ENCODE measurements around the gene EPAS1. TPM values are rescaled to one million over a fixed set of nuclear protein-coding genes. Genes with fewer than 3 reads are reported as not detected.

Gene EPAS1
- total RNA-seq, 1 donor, result 45.6 TPM

DNA sequence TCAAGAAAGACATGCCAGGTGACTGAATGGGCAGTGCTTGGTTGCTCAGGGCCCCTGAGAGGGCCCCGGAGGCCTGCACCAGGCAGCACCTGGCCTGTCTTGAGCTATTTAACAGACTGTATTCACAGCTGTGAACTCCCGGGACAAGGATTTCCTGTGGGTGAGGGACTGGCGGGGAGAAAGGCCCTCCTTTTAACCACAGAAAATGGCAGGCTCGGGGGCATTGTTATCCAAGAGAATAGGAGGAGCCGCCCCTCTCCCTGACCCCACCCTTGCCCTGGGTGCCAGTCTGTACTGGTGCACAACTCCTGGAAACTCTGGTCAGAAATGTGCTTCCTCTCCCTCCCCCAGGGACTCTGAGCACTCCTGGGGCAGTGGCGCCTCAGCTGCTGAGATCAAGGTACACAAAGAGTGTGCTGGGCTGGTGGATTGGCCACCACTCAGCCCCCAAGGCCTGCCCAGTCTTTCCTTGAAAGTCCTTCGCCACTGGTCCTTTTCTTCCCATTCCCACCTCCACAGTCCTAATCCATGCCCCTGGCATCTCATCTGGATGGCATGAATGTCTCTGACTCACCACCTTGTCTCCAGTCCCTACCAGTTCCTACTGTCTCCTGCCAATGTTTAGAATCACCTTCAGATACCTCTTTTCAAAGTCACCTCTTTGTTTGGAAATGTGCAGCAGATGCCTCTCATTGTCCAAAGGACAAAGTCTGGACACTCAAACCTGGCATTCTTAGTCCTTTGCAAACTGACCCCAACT, 19.6 kb upstream of the EPAS1 start:
- TF ChIP-seq, protein P1, sequence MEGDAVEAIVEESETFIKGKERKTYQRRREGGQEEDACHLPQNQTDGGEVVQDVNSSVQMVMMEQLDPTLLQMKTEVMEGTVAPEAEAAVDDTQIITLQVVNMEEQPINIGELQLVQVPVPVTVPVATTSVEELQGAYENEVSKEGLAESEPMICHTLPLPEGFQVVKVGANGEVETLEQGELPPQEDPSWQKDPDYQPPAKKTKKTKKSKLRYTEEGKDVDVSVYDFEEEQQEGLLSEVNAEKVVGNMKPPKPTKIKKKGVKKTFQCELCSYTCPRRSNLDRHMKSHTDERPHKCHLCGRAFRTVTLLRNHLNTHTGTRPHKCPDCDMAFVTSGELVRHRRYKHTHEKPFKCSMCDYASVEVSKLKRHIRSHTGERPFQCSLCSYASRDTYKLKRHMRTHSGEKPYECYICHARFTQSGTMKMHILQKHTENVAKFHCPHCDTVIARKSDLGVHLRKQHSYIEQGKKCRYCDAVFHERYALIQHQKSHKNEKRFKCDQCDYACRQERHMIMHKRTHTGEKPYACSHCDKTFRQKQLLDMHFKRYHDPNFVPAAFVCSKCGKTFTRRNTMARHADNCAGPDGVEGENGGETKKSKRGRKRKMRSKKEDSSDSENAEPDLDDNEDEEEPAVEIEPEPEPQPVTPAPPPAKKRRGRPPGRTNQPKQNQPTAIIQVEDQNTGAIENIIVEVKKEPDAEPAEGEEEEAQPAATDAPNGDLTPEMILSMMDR (IDR thresholded peaks at IDR 0.05; ENCODE audit: insufficient read depth, low read length), result no peak
- DNase-seq (ENCODE audit: low read depth), result no peak
- H3K4me3 ChIP-seq (ENCODE audit: low read depth, low read length), result no peak overlapping the region

- no peak overlapping the region for H3K4me3 ChIP-seq (ENCODE audit: low read depth, low read length)
- no peak for DNase-seq (ENCODE audit: low read depth)
- TF ChIP-seq, protein P1 (IDR thresholded peaks at IDR 0.05; ENCODE audit: insufficient read depth, low read length), result no peak
These were observed 18.3 kb upstream of the EPAS1 start for GRCh38 chr2:46278952-46279351.

- TF ChIP-seq, protein P1 (IDR thresholded peaks at IDR 0.05; ENCODE audit: insufficient read depth, low read length), result no peak
- H3K4me3 ChIP-seq (ENCODE audit: low read depth, low read length), result no peak overlapping the region
- no peak for DNase-seq (ENCODE audit: low read depth)
These were observed 15.3 kb upstream of the EPAS1 start for GRCh38 chr2:46281939-46282338.

GRCh38 chr2:46283693-46284092, 13.5 kb upstream of the EPAS1 start:
- TF ChIP-seq, protein P1 (IDR thresholded peaks at IDR 0.05; ENCODE audit: insufficient read depth, low read length), result no peak
- DNase-seq (ENCODE audit: low read depth), result no peak
- H3K4me3 ChIP-seq (ENCODE audit: low read depth, low read length), result no peak overlapping the region

DNA sequence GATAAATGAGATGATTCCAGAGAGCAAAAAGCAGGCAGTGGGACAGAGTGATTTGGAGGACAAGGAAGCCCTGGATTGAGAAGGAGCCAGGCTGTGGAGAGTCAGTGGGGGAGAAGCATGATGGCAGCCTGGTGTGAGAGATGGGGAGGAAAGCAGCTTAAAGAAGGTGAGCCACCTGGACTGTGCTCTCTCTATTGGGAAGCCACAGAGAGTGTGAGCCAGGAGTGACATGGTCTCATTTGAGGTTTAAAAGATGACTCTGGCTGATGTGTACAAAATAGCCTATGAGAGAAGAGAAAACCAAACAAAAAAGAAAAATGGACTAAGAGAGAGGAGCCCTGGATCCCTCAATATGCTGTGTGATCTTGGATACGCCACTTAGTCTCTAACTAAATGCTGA, 12.9 kb upstream of the EPAS1 start:
- no peak overlapping the region for H3K4me3 ChIP-seq (ENCODE audit: low read depth, low read length)
- TF ChIP-seq, protein P1 (IDR thresholded peaks at IDR 0.05; ENCODE audit: insufficient read depth, low read length), result no peak
- no peak for DNase-seq (ENCODE audit: low read depth)

- DNase-seq (ENCODE audit: low read depth), result no peak
- TF ChIP-seq, protein P1 (IDR thresholded peaks at IDR 0.05; ENCODE audit: insufficient read depth, low read length), result no peak
- no peak overlapping the region for H3K4me3 ChIP-seq (ENCODE audit: low read depth, low read length)
These were observed 12.4 kb upstream of the EPAS1 start for GRCh38 chr2:46284796-46285195.

GRCh38 chr2:46286715-46287114, 10.5 kb upstream of the EPAS1 start:
- TF ChIP-seq, protein P1 (IDR thresholded peaks at IDR 0.05; ENCODE audit: insufficient read depth, low read length), result no peak
- no peak overlapping the region for H3K4me3 ChIP-seq (ENCODE audit: low read depth, low read length)
- DNase-seq (ENCODE audit: low read depth), result no peak

Measured in fibroblast of the aortic adventitia (primary cell).